CD4-positive, alpha-beta memory T cell (primary cell): ENCODE results near the gene LEP. TPM values are rescaled to one million over a fixed set of nuclear protein-coding genes. Genes with fewer than 3 reads are reported as not detected.

ENCODE experiments used
- CTCF ChIA-PET: fragments of 350-600 bp; sonication (Branson Sonifier 250); formaldehyde crosslinking; loops from one replicate; lab custom pipeline; 2021; ENCODE audit warnings: inconsistent platforms; ENCODE audit not compliant: partially characterized antibody; lab: Charles Lee
- POLR2A ChIA-PET: fragments of 350-600 bp; sonication (Branson Sonifier 250); formaldehyde crosslinking; loops from one replicate; lab custom pipeline; 2021; ENCODE audit not compliant: partially characterized antibody; lab: Charles Lee
- DNase-seq, 5 donors: peaks; one replicate each; pipeline versions ENCODE4 v3.0.0 to v3.0.0-alpha.2; 2020 to 2022; ENCODE audit warnings: mixed read lengths in 1 of 5
- H3K27ac ChIP-seq: one replicate; pipeline ENCODE4 v1.7.0; 2013; ENCODE audit warnings: low read depth, low read length
- H3K27me3 ChIP-seq: 2 replicates; pipeline ENCODE4 v1.7.0; 2013; ENCODE audit warnings: mild to moderate bottlenecking, low read length, moderate library complexity; ENCODE audit not compliant: insufficient read depth
- H3K36me3 ChIP-seq: 2 replicates; pipeline ENCODE4 v1.7.0; 2013; ENCODE audit warnings: mild to moderate bottlenecking, low read length, moderate library complexity; ENCODE audit not compliant: insufficient read depth
- H3K4me1 ChIP-seq: 2 replicates; pipeline ENCODE4 v1.7.0; 2013; ENCODE audit warnings: mild to moderate bottlenecking, low read length, moderate library complexity; ENCODE audit not compliant: insufficient read depth
- H3K4me3 ChIP-seq, 2 donors: one replicate each; pipeline ENCODE4 v1.7.0; 2013; ENCODE audit warnings: low read length in 2 of 2, mild to moderate bottlenecking in 1 of 2
- H3K9me3 ChIP-seq, 2 donors: one replicate each; pipeline ENCODE4 v1.7.0; 2013; ENCODE audit warnings: low read length in 2 of 2, control low read depth in 1 of 2; ENCODE audit not compliant: control insufficient read depth in 1 of 2
- H3K27ac Mint-ChIP-seq, 7 donors: one replicate each; pipeline ENCODE4 v1.8.0; 2020 to 2021; ENCODE audit warnings: mixed read lengths in 7 of 7, mild to moderate bottlenecking in 6 of 7, inconsistent platforms in 3 of 7, moderate library complexity in 3 of 7
- H3K27me3 Mint-ChIP-seq, 2 donors: one replicate each; pipeline ENCODE4 v1.8.0; 2020 to 2021; ENCODE audit warnings: mixed read lengths in 2 of 2
- H3K36me3 Mint-ChIP-seq, 2 donors: one replicate each; pipeline ENCODE4 v1.8.0; 2020 to 2021; ENCODE audit warnings: mixed read lengths in 2 of 2, inconsistent platforms in 1 of 2, mild to moderate bottlenecking in 1 of 2
- H3K4me1 Mint-ChIP-seq, 4 donors: one replicate each; pipeline ENCODE4 v1.8.0; 2020 to 2021; ENCODE audit warnings: mixed read lengths in 4 of 4, mild to moderate bottlenecking in 1 of 4
- H3K4me3 Mint-ChIP-seq, 8 donors: one replicate each; pipeline ENCODE4 v1.8.0; 2020 to 2021; ENCODE audit warnings: mixed read lengths in 8 of 8, mild to moderate bottlenecking in 7 of 8, moderate library complexity in 6 of 8, inconsistent platforms in 3 of 8
- H3K9me3 Mint-ChIP-seq, 8 donors: one replicate each; pipeline ENCODE4 v1.8.0; 2020 to 2021; ENCODE audit warnings: mixed read lengths in 8 of 8, mild to moderate bottlenecking in 5 of 8, inconsistent platforms in 3 of 8, moderate library complexity in 1 of 8
- intact Hi-C: fragments of 100-400 bp; cut with micrococcal nuclease; formaldehyde crosslinking; loops from one replicate; pipeline ENCODE4 v1.15.1; 2023
- polyA plus RNA-seq, 2 donors: library from polyadenylated mRNA; unstranded; fragments of 300-500 nt; fragmentation: Illumina TruSeq; gene quantifications; one replicate each; pipeline ENCODE4 v1.2.3, GENCODE V29; 2021
- total RNA-seq, 2 experiments: library from RNA; stranded (reverse); gene quantifications; one replicate each; pipeline ENCODE4 v1.2.3, GENCODE V29; 2021

LEP gene
- total and polyA plus RNA-seq, 4 experiments from 2014 or later = not detected

- ChIA-PET CTCF (no interaction called here), POLR2A (no interaction called here)
- peak overlapping the region in 1 of 7 donors; percentile 42 for H3K27ac Mint-ChIP-seq
- Histone ChIP-seq H3K27me3 (peaks cover 15% of the 10 kb centered on the region), H3K4me3 (peak overlapping the region in 1 of 2 donors; percentile 1), H3K36me3 (no peaks in the 10 kb centered on the region), H3K9me3 (no peaks in the 10 kb centered on the region), H3K4me1 (peaks cover 13% of the 10 kb centered on the region), H3K27ac (no peak overlapping the region)
- intact Hi-C loops = no loop called here
- no peak for DNase-seq
- peaks cover 41 to 47% of the 10 kb centered on the region in 2 donors for H3K27me3 Mint-ChIP-seq
- peak overlapping the region; percentile 76 to 89 (median 81) for H3K4me3 Mint-ChIP-seq
- H3K4me1 Mint-ChIP-seq = peaks cover 10 to 18% (median 13%) of the 10 kb centered on the region in 4 donors
- H3K36me3 Mint-ChIP-seq = no peaks in the 10 kb centered on the region
- H3K9me3 Mint-ChIP-seq = peaks cover 0 to 12% (median 6%) of the 10 kb centered on the region in 8 donors
Measured at GRCh38 chr7:128201067-128201689, 39.9 kb upstream of the LEP start.

GRCh38 chr7:128201690-128202085, 39.4 kb upstream of the LEP start:
- H3K4me1 Mint-ChIP-seq = peaks cover 10 to 18% (median 13%) of the 10 kb centered on the region in 4 donors
- peaks cover 41 to 47% of the 10 kb centered on the region in 2 donors for H3K27me3 Mint-ChIP-seq
- H3K36me3 ChIP-seq = no peaks in the 10 kb centered on the region
- peak overlapping the region in 1 of 2 donors; percentile 1 for H3K4me3 ChIP-seq
- intact Hi-C loops = no loop called here
- no peak for DNase-seq
- peak overlapping the region in 2 of 7 donors; percentile 42 to 60 for H3K27ac Mint-ChIP-seq
- no peaks in the 10 kb centered on the region for H3K36me3 Mint-ChIP-seq
- peaks cover 0 to 7% (median 3%) of the 10 kb centered on the region in 8 donors for H3K9me3 Mint-ChIP-seq
- POLR2A ChIA-PET = no interaction called here
- peaks cover 13% of the 10 kb centered on the region for H3K4me1 ChIP-seq
- H3K9me3 ChIP-seq = no peaks in the 10 kb centered on the region
- H3K4me3 Mint-ChIP-seq = peak overlapping the region; percentile 76 to 89 (median 81)
- no peak overlapping the region for H3K27ac ChIP-seq
- peaks cover 15% of the 10 kb centered on the region for H3K27me3 ChIP-seq
- CTCF ChIA-PET = no interaction called here

DNA sequence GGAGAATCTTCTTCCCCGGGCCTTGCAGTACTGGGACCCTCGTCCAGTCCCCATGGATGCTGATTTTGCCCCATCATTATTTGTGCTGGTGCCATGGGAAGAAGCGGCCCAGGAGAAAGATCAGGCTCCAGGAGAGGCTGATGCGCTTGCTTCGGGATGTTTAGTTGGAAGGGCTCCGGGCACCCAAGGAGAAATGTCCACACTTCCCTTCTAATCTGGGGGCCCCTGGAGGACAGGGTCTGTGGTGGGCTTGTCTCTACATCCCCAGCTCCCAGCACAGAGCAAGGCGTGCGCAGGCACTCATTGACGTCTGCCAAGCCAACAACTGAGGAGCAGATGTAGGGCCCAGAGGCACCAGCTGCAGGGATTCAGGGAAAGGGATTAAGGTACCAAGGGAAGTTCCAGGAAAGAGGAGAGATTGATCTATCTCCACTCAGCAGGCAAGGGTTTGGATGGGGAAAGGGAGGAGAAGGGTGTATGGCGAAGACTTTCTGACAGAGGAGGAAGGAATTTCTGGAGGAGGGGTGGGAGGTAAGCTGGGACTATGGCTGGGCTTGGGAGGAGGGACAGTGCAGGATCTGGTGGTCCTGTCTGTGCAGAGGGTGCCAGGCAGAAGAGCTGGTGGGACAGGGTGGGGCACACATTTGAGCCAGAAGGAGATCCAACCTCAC, 38.7 kb upstream of the LEP start:
- H3K27me3 Mint-ChIP-seq = peaks cover 39 to 47% of the 10 kb centered on the region in 2 donors
- H3K27ac Mint-ChIP-seq = no peak overlapping the region
- H3K4me3 Mint-ChIP-seq = peak overlapping the region in 4 of 8 donors; percentile 7 to 83 (median 78)

DNA sequence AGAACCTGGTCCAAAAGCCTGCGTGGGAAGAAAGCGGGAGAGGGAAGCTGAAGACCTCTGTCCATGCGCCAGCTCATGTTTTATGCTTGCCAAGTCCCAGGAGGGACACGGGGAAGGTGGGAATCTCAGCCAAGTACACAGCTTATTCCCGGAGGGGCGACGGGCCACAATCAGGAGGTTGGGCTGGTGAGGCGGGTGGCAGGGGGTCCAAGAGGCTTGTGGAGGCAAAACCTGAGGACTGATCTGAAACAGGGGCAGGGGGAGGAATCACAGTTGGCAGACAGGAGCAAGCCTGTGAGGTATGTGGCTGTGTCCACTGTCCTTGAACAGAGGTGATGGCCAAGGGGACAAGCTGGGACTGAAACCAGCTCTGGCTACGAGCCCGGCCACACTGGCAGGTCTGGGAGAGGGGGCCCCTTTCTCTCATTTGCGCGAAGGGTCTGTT, 38.0 kb upstream of the LEP start:
- H3K4me1 Mint-ChIP-seq = peaks cover 10 to 18% (median 13%) of the 10 kb centered on the region in 4 donors
- H3K27me3 Mint-ChIP-seq = peaks cover 39 to 47% of the 10 kb centered on the region in 2 donors
- Histone ChIP-seq H3K4me3 (no peak overlapping the region), H3K9me3 (no peaks in the 10 kb centered on the region), H3K27me3 (peaks cover 15% of the 10 kb centered on the region), H3K36me3 (no peaks in the 10 kb centered on the region), H3K27ac (no peak overlapping the region), H3K4me1 (peaks cover 13% of the 10 kb centered on the region)
- H3K9me3 Mint-ChIP-seq = peaks cover 0 to 1% (median 0%) of the 10 kb centered on the region in 8 donors
- H3K36me3 Mint-ChIP-seq = no peaks in the 10 kb centered on the region
- no peak overlapping the region for H3K27ac Mint-ChIP-seq
- intact Hi-C loops = no loop called here
- ChIA-PET POLR2A (no interaction called here), CTCF (no interaction called here)
- no peak overlapping the region for H3K4me3 Mint-ChIP-seq
- no peak for DNase-seq

More for the DNA sequence above, 38.7 kb upstream of the LEP start:
- POLR2A ChIA-PET = no interaction called here
- H3K9me3 Mint-ChIP-seq = peaks cover 0 to 2% (median 0%) of the 10 kb centered on the region in 8 donors
- Histone ChIP-seq H3K27ac (no peak overlapping the region), H3K4me1 (peaks cover 13% of the 10 kb centered on the region), H3K27me3 (peaks cover 15% of the 10 kb centered on the region), H3K4me3 (no peak overlapping the region), H3K9me3 (no peaks in the 10 kb centered on the region), H3K36me3 (no peaks in the 10 kb centered on the region)
- peaks cover 10 to 18% (median 13%) of the 10 kb centered on the region in 4 donors for H3K4me1 Mint-ChIP-seq
- H3K36me3 Mint-ChIP-seq = no peaks in the 10 kb centered on the region
- intact Hi-C loops = no loop called here
- CTCF ChIA-PET = no interaction called here
- DNase-seq = no peak

DNA sequence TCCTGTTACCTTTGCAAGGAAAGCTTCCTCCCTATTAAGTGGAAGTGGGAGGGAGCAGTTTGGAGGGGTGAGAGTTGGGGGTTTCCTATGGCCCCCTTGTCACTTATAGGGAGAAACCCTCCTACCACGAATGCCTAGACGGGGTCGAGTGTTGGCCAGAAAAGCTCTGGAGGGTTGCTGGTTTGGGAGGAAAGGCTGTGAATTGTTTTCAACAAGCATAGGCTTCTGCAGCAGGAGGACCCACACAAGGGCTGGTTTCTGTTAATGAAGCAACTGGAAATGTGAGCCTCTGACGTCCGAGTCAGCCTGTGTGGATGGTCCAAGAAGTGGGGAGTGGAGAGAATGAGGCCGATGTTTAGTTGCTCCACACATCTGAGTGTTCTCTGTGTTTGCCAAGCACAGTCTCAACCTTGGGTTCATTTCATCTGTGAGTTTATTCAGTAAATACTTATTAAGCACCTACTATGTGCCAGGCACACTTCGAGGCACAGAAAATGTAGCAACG, 37.3 kb upstream of the LEP start:
- CTCF ChIA-PET = no interaction called here

GRCh38 chr7:128204455-128204854, 36.6 kb upstream of the LEP start:
- Mint-ChIP-seq H3K9me3 (peaks cover 0 to 1% (median 0%) of the 10 kb centered on the region in 8 donors), H3K27ac (no peak overlapping the region), H3K4me1 (peaks cover 10 to 18% (median 13%) of the 10 kb centered on the region in 4 donors), H3K36me3 (no peaks in the 10 kb centered on the region), H3K4me3 (no peak overlapping the region), H3K27me3 (peaks cover 39 to 45% of the 10 kb centered on the region in 2 donors)
- DNase-seq = no peak
- no peaks in the 10 kb centered on the region for H3K36me3 ChIP-seq
- no peak overlapping the region for H3K27ac ChIP-seq
- peaks cover 15% of the 10 kb centered on the region for H3K27me3 ChIP-seq
- peaks cover 13% of the 10 kb centered on the region for H3K4me1 ChIP-seq
- no peak overlapping the region for H3K4me3 ChIP-seq
- POLR2A ChIA-PET = no interaction called here
- intact Hi-C loops = no loop called here
- CTCF ChIA-PET = interaction anchor here (10.0 kb wide), 1 partner anchor 496 kb away, joined by 267 read pairs; no protein-coding TSS in a partner anchor
- no peaks in the 10 kb centered on the region for H3K9me3 ChIP-seq

More for the DNA sequence above, 37.3 kb upstream of the LEP start:
- Histone ChIP-seq H3K9me3 (no peaks in the 10 kb centered on the region), H3K36me3 (no peaks in the 10 kb centered on the region), H3K4me1 (peaks cover 13% of the 10 kb centered on the region), H3K27me3 (peaks cover 15% of the 10 kb centered on the region), H3K4me3 (no peak overlapping the region), H3K27ac (no peak overlapping the region)
- Mint-ChIP-seq H3K27me3 (peaks cover 39 to 47% of the 10 kb centered on the region in 2 donors), H3K4me3 (no peak overlapping the region), H3K36me3 (no peaks in the 10 kb centered on the region), H3K27ac (no peak overlapping the region), H3K4me1 (peaks cover 10 to 18% (median 13%) of the 10 kb centered on the region in 4 donors), H3K9me3 (peaks cover 0 to 1% (median 0%) of the 10 kb centered on the region in 8 donors)
- DNase-seq = no peak
- intact Hi-C loops = no loop called here
- POLR2A ChIA-PET = no interaction called here

- POLR2A ChIA-PET = no interaction called here
- CTCF ChIA-PET = interaction anchor here (10.0 kb wide), 1 partner anchor 497 kb away, joined by 267 read pairs; no protein-coding TSS in a partner anchor
- Mint-ChIP-seq H3K36me3 (no peaks in the 10 kb centered on the region), H3K4me3 (no peak overlapping the region), H3K9me3 (peaks cover 0 to 1% (median 0%) of the 10 kb centered on the region in 8 donors), H3K27ac (no peak overlapping the region), H3K27me3 (peaks cover 39 to 46% of the 10 kb centered on the region in 2 donors), H3K4me1 (peaks cover 11 to 18% (median 13%) of the 10 kb centered on the region in 4 donors)
- intact Hi-C loops = no loop called here
- no peak for DNase-seq
- H3K4me1 ChIP-seq = peaks cover 13% of the 10 kb centered on the region
- no peaks in the 10 kb centered on the region for H3K36me3 ChIP-seq
- H3K4me3 ChIP-seq = no peak overlapping the region
- H3K9me3 ChIP-seq = no peaks in the 10 kb centered on the region
- peaks cover 15% of the 10 kb centered on the region for H3K27me3 ChIP-seq
- no peak overlapping the region for H3K27ac ChIP-seq
Measured at GRCh38 chr7:128205068-128205467, 36.0 kb upstream of the LEP start.
